HepG2 (cell line): ENCODE results near the gene ZNF384. TPM values are rescaled to one million over a fixed set of nuclear protein-coding genes. Genes with fewer than 3 reads are reported as not detected.

ENCODE experiments used
- DNMT3B ChIP-seq: conservative IDR thresholded peaks from 2 replicates; pipeline ENCODE4 v1.6.1; 2016; ENCODE audit warnings: missing biosample characterization, control low read depth
- FOXK1 ChIP-seq: sonication (generic); formaldehyde crosslinking; IDR thresholded peaks from 2 replicates; pipeline ENCODE4 v1.4.0; 2020; ENCODE audit warnings: low read depth, missing genetic modification reagents, borderline replicate concordance
- HNF4A ChIP-seq: sonication (generic); formaldehyde crosslinking; IDR thresholded peaks from 2 replicates; pipeline ENCODE4 v1.4.0; 2020; ENCODE audit warnings: missing genetic modification reagents
- MYNN ChIP-seq: sonication (generic); formaldehyde crosslinking; IDR thresholded peaks from 2 replicates; pipeline ENCODE4 v1.4.0; 2020; ENCODE audit warnings: mild to moderate bottlenecking, low read depth, missing genetic modification reagents
- PITX1 ChIP-seq: sonication (generic); formaldehyde crosslinking; IDR thresholded peaks from 2 replicates; pipeline ENCODE4 v1.5.1; 2020; ENCODE audit warnings: mild to moderate bottlenecking, missing genetic modification reagents
- TCF7L2 ChIP-seq: IDR thresholded peaks from 2 replicates; pipeline ENCODE4 v1.6.1; 2011; ENCODE audit warnings: mild to moderate bottlenecking, low read depth, low read length, moderate library complexity
- THAP11 ChIP-seq: IDR thresholded peaks from 2 replicates; pipeline ENCODE4 v1.6.1; 2016; ENCODE audit warnings: missing biosample characterization, missing genetic modification reagents
- THYN1 ChIP-seq: sonication (generic); formaldehyde crosslinking; IDR thresholded peaks from 2 replicates; pipeline ENCODE4 v1.8.1; 2023; ENCODE audit warnings: low read depth, mild to moderate bottlenecking, moderate library complexity, missing genetic modification reagents, borderline replicate concordance
- YEATS2 ChIP-seq: sonication (generic); formaldehyde crosslinking; IDR thresholded peaks from 2 replicates; pipeline ENCODE4 v1.4.0; 2020; ENCODE audit warnings: missing genetic modification reagents, borderline replicate concordance
- ZMAT3 ChIP-seq: sonication (generic); formaldehyde crosslinking; conservative IDR thresholded peaks from 2 replicates; pipeline ENCODE4 v1.7.0; 2021; ENCODE audit warnings: missing genetic modification reagents
- ZNF180 ChIP-seq: sonication (generic); formaldehyde crosslinking; IDR thresholded peaks from 2 replicates; pipeline ENCODE4 v1.4.0; 2020; ENCODE audit warnings: low read depth, missing genetic modification reagents, borderline replicate concordance
- ZNF232 ChIP-seq: sonication (generic); formaldehyde crosslinking; IDR thresholded peaks from 2 replicates; pipeline ENCODE4 v1.4.0; 2020; ENCODE audit warnings: missing genetic modification reagents, borderline replicate concordance
- ZNF543 ChIP-seq: sonication (generic); formaldehyde crosslinking; IDR thresholded peaks from 2 replicates; pipeline ENCODE4 v1.4.0; 2020; ENCODE audit warnings: mild to moderate bottlenecking, missing genetic modification reagents
- ZNF7 ChIP-seq: IDR thresholded peaks from 2 replicates; pipeline ENCODE4 v1.6.1; 2016; ENCODE audit warnings: missing biosample characterization, missing genetic modification reagents
- ZSCAN31 ChIP-seq: sonication (generic); formaldehyde crosslinking; IDR thresholded peaks from 2 replicates; pipeline ENCODE4 v1.5.0; 2020; ENCODE audit warnings: low read depth, mild to moderate bottlenecking, missing genetic modification reagents
- ZSCAN9 ChIP-seq: IDR thresholded peaks from 2 replicates; pipeline ENCODE4 v1.6.1; 2016; ENCODE audit warnings: borderline replicate concordance
- polyA plus RNA-seq, 8 experiments: library from polyadenylated mRNA; depleted of rRNA in 3 of 8; stranded (reverse) in 7 of 8; unstranded in 1 of 8; fragments of >200 nt; fragmentation: Illumina TruSeq in 4 of 8; extraction: Trizol in 4 of 8; gene quantifications; 2 replicates each; pipeline versions ENCODE4 v1.2.1 to v1.2.3, GENCODE V29; 2011 to 2016; ENCODE audit warnings: low read depth in 4 of 8, missing spikeins in 1 of 8, mixed read lengths in 1 of 8; ENCODE audit not compliant: insufficient read depth in 1 of 8
- total RNA-seq, 5 experiments: library from RNA; depleted of rRNA; stranded (reverse); fragments of >200 nt; fragmentation: Illumina TruSeq; extraction: Trizol; gene quantifications; 2 replicates each; pipeline ENCODE4 v1.2.3, GENCODE V29; 2016; ENCODE audit warnings: low read depth in 1 of 5
- TF ChIP-seq, protein P1 (sequence below): sonication (generic); formaldehyde crosslinking; IDR thresholded peaks from 2 replicates; pipeline ENCODE4 v1.4.0; 2020; ENCODE audit warnings: missing genetic modification reagents
- TF ChIP-seq, protein P2 (sequence below): sonication (generic); formaldehyde crosslinking; IDR thresholded peaks from 2 replicates; pipeline ENCODE4 v1.8.0; 2022; ENCODE audit warnings: mild to moderate bottlenecking, missing genetic modification reagents; ENCODE audit not compliant: insufficient replicate concordance
- TF ChIP-seq, protein P3 (sequence below), 2 experiments: sonication (generic) in 1 of 2; formaldehyde crosslinking in 1 of 2; IDR thresholded peaks; 2 replicates each; pipeline versions ENCODE4 v1.6.1 to v1.9.0; 2014 to 2022; ENCODE audit warnings: antibody characterized with exemption in 1 of 2, borderline replicate concordance in 1 of 2, inconsistent platforms in 1 of 2, low read depth in 1 of 2, missing genetic modification reagents in 1 of 2
- TF ChIP-seq, protein P4 (sequence below): sonication (generic); formaldehyde crosslinking; IDR thresholded peaks from 2 replicates; pipeline ENCODE4 v1.8.1; 2023; ENCODE audit warnings: mild to moderate bottlenecking, inconsistent platforms, moderate library complexity, missing genetic modification reagents, borderline replicate concordance

The ZNF384 gene
- total and polyA plus RNA-seq, 2 of the 13 experiments (the other 11 are each of a cell fraction or from before 2014, with no cell fraction given), result 23.6 to 55.3 TPM

GRCh38 chr12:6662906-6663742 is 26.1 kb downstream of the ZNF384 start, which contains the start of gene ING4 (continued):
- TF ChIP-seq FOXK1 (CRISPR knock-in tag) (peak; percentile 98), ZSCAN9 (no peak), ZMAT3 (CRISPR knock-in tag) (0 out of 2 replicates have a peak, but pooled peaks have one; percentile 43), HNF4A (CRISPR knock-in tag) (peak; percentile 25; the same call in 1 of the 2 replicates), YEATS2 (CRISPR knock-in tag) (peak; percentile 91), THYN1 (CRISPR knock-in tag) (no peak), ZNF180 (CRISPR knock-in tag) (no peak), ZSCAN31 (CRISPR knock-in tag) (peak; percentile 83; the same call in 1 of the 2 replicates), DNMT3B (CRISPR knock-in tag) (no peak; the same call in 1 of the 2 replicates), THAP11 (CRISPR knock-in tag) (peak; percentile 95), PITX1 (CRISPR knock-in tag) (peak; percentile 48; the same call in 1 of the 2 replicates), TCF7L2 (no peak), ZNF7 (CRISPR knock-in tag) (no peak), MYNN (CRISPR knock-in tag) (no peak), ZNF232 (CRISPR knock-in tag) (no peak), ZNF543 (no peak)
- TF ChIP-seq, protein P1, sequence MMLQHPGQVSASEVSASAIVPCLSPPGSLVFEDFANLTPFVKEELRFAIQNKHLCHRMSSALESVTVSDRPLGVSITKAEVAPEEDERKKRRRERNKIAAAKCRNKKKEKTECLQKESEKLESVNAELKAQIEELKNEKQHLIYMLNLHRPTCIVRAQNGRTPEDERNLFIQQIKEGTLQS (CRISPR knock-in tag), result peak; percentile 75
- TF ChIP-seq, protein P2, sequence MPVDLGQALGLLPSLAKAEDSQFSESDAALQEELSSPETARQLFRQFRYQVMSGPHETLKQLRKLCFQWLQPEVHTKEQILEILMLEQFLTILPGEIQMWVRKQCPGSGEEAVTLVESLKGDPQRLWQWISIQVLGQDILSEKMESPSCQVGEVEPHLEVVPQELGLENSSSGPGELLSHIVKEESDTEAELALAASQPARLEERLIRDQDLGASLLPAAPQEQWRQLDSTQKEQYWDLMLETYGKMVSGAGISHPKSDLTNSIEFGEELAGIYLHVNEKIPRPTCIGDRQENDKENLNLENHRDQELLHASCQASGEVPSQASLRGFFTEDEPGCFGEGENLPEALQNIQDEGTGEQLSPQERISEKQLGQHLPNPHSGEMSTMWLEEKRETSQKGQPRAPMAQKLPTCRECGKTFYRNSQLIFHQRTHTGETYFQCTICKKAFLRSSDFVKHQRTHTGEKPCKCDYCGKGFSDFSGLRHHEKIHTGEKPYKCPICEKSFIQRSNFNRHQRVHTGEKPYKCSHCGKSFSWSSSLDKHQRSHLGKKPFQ (CRISPR knock-in tag), result no peak
- TF ChIP-seq, protein P3, sequence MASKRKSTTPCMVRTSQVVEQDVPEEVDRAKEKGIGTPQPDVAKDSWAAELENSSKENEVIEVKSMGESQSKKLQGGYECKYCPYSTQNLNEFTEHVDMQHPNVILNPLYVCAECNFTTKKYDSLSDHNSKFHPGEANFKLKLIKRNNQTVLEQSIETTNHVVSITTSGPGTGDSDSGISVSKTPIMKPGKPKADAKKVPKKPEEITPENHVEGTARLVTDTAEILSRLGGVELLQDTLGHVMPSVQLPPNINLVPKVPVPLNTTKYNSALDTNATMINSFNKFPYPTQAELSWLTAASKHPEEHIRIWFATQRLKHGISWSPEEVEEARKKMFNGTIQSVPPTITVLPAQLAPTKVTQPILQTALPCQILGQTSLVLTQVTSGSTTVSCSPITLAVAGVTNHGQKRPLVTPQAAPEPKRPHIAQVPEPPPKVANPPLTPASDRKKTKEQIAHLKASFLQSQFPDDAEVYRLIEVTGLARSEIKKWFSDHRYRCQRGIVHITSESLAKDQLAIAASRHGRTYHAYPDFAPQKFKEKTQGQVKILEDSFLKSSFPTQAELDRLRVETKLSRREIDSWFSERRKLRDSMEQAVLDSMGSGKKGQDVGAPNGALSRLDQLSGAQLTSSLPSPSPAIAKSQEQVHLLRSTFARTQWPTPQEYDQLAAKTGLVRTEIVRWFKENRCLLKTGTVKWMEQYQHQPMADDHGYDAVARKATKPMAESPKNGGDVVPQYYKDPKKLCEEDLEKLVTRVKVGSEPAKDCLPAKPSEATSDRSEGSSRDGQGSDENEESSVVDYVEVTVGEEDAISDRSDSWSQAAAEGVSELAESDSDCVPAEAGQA (IDR thresholded peaks at IDR 0.05; ENCODE audit: low read depth), result peak; percentile 99
- TF ChIP-seq, protein P3 (CRISPR knock-in tag; IDR thresholded peaks at IDR 0.05; ENCODE audit: borderline replicate concordance), result no peak
- TF ChIP-seq, protein P4, sequence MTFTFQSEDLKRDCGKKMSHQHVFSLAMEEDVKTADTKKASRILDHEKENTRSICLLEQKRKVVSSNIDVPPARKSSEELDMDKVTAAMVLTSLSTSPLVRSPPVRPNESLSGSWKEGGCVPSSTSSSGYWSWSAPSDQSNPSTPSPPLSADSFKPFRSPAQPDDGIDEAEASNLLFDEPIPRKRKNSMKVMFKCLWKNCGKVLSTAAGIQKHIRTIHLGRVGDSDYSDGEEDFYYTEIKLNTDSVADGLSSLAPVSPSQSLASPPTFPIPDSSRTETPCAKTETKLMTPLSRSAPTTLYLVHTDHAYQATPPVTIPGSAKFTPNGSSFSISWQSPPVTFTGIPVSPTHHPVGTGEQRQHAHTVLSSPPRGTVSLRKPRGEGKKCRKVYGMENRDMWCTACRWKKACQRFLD, result no peak
